Peyer's patch (tissue), 4 donors: Measurements from ENCODE around the gene CPPED1. TPM values are rescaled to one million over a fixed set of nuclear protein-coding genes. Genes with fewer than 3 reads are reported as not detected.

ENCODE experiments used
- DNase-seq, 3 donors: peaks; one replicate each; pipeline ENCODE4 v3.0.0-alpha.2; 2017 to 2019
- H3K27ac ChIP-seq, 4 donors: fragments of 200-600 bp; sonication (generic); one replicate each; pipeline ENCODE4 v1.5.1; 2016 to 2019
- H3K27me3 ChIP-seq, 2 donors: fragments of 200-600 bp; sonication (generic); one replicate each; pipeline ENCODE4 v1.5.1; 2019
- H3K36me3 ChIP-seq, 3 donors: fragments of 200-600 bp; sonication (generic); one replicate each; pipeline ENCODE4 v1.5.1; 2016 to 2019
- H3K4me1 ChIP-seq, 4 donors: fragments of 200-600 bp; sonication (generic); one replicate each; pipeline ENCODE4 v1.5.1; 2016 to 2019
- H3K4me3 ChIP-seq, 4 donors: fragments of 200-600 bp; sonication (generic); 1 replicate in 3 of 4; 2 replicates in 1 of 4; pipeline ENCODE4 v1.5.1; 2016 to 2019; ENCODE audit warnings: mild to moderate bottlenecking in 1 of 4
- H3K9me3 ChIP-seq, 4 donors: fragments of 200-600 bp; sonication (generic); one replicate each; pipeline ENCODE4 v1.5.1; 2016 to 2019; ENCODE audit warnings: mild to moderate bottlenecking in 1 of 4
- POLR2A ChIP-seq, 2 donors: fragments of 450-650 bp; IDR thresholded peaks; one replicate each; pipeline ENCODE4 v1.5.1; 2017; ENCODE audit warnings: antibody characterized with exemption in 2 of 2, mild to moderate bottlenecking in 2 of 2, moderate library complexity in 2 of 2
- total RNA-seq, 4 donors: library from RNA; depleted of rRNA; stranded (reverse); fragments of >200 nt; gene quantifications; one replicate each; pipeline ENCODE4 v1.1.0, GENCODE V29; 2016
- TF ChIP-seq, protein P1 (sequence below), 6 experiments: fragments of 450-650 bp in 4 of 6; fragments of 200-600 bp in 2 of 6; sonication (generic) in 1 of 6; IDR thresholded peaks; one replicate each; pipeline ENCODE4 v1.5.1; 2017 to 2019; ENCODE audit warnings: antibody characterized with exemption in 6 of 6, mild to moderate bottlenecking in 3 of 6, moderate library complexity in 1 of 6

Gene CPPED1
- total RNA-seq, 4 donors from 2014 or later: 26.7 to 47.9 (median 36.3) TPM

DNA sequence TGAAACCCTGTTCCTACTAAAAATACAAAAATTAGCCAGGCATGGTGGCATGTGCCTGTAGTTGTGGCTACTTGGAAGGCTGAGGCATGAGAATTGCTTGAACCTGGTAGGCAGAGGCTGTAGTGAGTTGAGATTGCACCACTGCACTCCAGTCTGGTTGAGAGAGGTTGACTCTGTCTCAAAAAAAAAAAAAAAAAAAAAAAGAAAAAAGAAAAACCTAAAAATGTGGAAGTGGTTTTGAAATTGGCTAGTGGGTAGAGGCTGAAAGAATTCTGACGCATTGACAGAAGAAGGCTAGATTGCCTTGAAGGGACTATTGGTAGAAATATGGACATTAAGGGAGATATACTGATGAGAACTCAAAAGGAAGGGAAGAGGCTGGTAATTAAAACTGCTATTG is 33.6 kb upstream of the CPPED1 start:
- no peak for DNase-seq
- H3K4me1 ChIP-seq: no peaks in the 10 kb centered on the region
- no peak overlapping the region for H3K4me3 ChIP-seq
- TF ChIP-seq, protein P1, sequence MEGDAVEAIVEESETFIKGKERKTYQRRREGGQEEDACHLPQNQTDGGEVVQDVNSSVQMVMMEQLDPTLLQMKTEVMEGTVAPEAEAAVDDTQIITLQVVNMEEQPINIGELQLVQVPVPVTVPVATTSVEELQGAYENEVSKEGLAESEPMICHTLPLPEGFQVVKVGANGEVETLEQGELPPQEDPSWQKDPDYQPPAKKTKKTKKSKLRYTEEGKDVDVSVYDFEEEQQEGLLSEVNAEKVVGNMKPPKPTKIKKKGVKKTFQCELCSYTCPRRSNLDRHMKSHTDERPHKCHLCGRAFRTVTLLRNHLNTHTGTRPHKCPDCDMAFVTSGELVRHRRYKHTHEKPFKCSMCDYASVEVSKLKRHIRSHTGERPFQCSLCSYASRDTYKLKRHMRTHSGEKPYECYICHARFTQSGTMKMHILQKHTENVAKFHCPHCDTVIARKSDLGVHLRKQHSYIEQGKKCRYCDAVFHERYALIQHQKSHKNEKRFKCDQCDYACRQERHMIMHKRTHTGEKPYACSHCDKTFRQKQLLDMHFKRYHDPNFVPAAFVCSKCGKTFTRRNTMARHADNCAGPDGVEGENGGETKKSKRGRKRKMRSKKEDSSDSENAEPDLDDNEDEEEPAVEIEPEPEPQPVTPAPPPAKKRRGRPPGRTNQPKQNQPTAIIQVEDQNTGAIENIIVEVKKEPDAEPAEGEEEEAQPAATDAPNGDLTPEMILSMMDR (IDR thresholded peaks at IDR 0.05): no peak
- no peak for TF ChIP-seq POLR2A (IDR thresholded peaks at IDR 0.05)
- H3K36me3 ChIP-seq: no peaks in the 10 kb centered on the region
- H3K27me3 ChIP-seq: no peaks in the 10 kb centered on the region
- no peaks in the 10 kb centered on the region for H3K9me3 ChIP-seq
- H3K27ac ChIP-seq: no peak overlapping the region

- Histone ChIP-seq H3K27me3 (no peaks in the 10 kb centered on the region), H3K9me3 (no peaks in the 10 kb centered on the region), H3K27ac (no peak overlapping the region), H3K36me3 (no peaks in the 10 kb centered on the region), H3K4me1 (no peaks in the 10 kb centered on the region), H3K4me3 (no peak overlapping the region)
- TF ChIP-seq POLR2A (IDR thresholded peaks at IDR 0.05): no peak
- TF ChIP-seq, protein P1 (IDR thresholded peaks at IDR 0.05): no peak
- no peak for DNase-seq
These were observed 30.2 kb upstream of the CPPED1 start for GRCh38 chr16:12833926-12834325.

DNA sequence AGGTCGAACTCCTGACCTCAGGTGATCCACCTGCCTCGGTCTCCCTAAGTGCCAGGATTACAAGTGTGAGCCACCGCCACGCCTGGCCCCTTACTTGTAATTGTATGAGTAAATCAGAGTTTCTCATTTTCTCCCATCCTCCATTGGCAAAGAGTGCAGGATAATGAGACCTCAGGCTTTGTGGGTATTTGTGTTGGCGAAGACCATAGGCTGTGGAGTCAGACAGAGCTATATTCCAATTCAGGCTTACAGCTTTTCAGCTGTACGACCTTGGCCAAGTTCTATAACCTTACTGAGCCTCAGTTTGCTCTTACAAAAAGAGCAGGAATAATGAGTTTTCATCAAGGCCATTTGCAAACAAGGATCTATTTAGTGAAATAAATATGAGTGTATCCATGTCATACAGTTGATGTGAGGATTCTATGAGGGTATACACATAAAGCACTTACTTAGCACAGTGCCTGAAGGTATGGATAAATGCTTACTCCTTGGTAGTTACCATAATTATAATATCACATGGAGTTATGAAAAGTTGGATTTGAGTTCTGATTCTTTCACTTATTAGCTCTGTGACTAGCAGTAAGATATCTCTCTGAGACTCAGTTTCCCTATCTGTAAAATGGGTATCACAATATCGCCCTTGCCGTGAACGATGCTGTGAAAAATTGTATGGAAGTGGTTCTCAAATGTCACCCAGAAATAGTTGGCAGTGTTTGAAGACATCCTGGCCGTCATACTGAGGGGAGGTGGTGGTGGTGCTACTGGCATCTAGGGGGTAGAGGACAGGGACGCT is 25.6 kb upstream of the CPPED1 start:
- DNase-seq: no peak
- Histone ChIP-seq H3K27me3 (no peaks in the 10 kb centered on the region), H3K4me1 (no peaks in the 10 kb centered on the region), H3K36me3 (no peaks in the 10 kb centered on the region), H3K27ac (no peak overlapping the region), H3K9me3 (no peaks in the 10 kb centered on the region), H3K4me3 (no peak overlapping the region)
- TF ChIP-seq, protein P1 (IDR thresholded peaks at IDR 0.05): no peak
- no peak for TF ChIP-seq POLR2A (IDR thresholded peaks at IDR 0.05)

GRCh38 chr16:12828206-12828605 is 24.5 kb upstream of the CPPED1 start:
- TF ChIP-seq, protein P1 (IDR thresholded peaks at IDR 0.05): no peak
- TF ChIP-seq POLR2A (IDR thresholded peaks at IDR 0.05): no peak
- Histone ChIP-seq H3K4me1 (no peaks in the 10 kb centered on the region), H3K9me3 (no peaks in the 10 kb centered on the region), H3K36me3 (no peaks in the 10 kb centered on the region), H3K27ac (no peak overlapping the region), H3K27me3 (no peaks in the 10 kb centered on the region), H3K4me3 (no peak overlapping the region)
- DNase-seq: no peak

GRCh38 chr16:12826559-12826958 is 22.9 kb upstream of the CPPED1 start:
- Histone ChIP-seq H3K27ac (no peak overlapping the region), H3K27me3 (no peaks in the 10 kb centered on the region), H3K9me3 (no peaks in the 10 kb centered on the region), H3K36me3 (no peaks in the 10 kb centered on the region), H3K4me1 (no peaks in the 10 kb centered on the region), H3K4me3 (no peak overlapping the region)
- DNase-seq: no peak
- TF ChIP-seq, protein P1 (IDR thresholded peaks at IDR 0.05): no peak
- TF ChIP-seq POLR2A (IDR thresholded peaks at IDR 0.05): no peak
